ENCODE measurements around the gene FAM153A.
"Not testable (repeated sequence)": the region's sequence is repeated elsewhere in the genome, so short reads cannot be mapped to it uniquely, and the experiment has no call there.

FAM153A gene

DNA sequence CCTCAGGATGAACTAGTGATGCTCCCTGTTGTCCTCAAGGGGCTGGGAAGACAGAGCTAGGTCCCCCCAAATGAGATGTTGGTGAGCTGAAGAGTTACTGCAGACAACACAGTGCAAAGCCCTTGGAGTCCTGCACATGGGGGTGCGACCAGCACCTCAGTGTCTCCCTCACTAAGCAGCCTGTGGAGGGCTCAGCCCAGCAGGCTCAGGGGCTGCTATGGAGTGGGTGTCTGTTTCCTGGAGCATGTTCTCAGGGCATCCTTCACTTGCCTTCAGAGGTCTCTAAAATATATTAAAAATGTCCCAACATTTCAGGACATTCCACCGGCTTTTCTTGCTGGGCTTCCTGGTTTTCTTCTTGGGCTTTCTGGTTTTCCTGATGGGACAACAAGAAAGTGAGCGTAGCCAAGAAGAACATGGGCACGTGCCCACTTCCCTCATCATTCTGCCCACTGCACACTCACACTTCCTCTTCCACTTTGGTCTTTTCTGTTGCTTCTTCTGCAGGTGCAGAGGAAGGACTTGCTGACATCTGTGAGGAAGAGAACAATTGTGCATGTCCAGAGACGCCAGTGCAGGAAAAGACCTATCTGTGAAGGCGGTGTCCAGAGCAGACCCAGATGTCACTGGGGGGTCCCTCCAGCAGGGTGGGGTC lies 58.7 kb downstream of the FAM153A start:
- not testable (repeated sequence) for DNase-seq

DNA sequence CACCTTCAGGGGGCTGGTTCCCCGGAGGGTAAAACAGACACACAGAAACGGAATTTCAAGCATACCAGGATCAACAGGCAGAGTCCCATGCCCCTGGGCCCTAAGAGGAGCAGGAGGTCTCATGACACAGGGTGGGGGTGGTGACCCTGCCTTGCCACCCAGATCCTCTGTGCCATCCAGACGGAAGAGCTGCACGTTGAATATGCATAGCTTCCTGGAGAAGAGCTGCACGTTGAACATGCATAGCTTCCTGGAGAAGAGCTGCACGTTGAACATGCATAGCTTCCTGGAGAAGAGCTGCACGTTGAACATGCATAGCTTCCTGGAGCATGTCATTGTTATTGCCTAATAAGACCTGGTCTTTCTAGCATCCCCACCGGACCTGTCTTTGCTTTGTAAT lies 59.9 kb downstream of the FAM153A start:
- not testable (repeated sequence) for DNase-seq

DNA sequence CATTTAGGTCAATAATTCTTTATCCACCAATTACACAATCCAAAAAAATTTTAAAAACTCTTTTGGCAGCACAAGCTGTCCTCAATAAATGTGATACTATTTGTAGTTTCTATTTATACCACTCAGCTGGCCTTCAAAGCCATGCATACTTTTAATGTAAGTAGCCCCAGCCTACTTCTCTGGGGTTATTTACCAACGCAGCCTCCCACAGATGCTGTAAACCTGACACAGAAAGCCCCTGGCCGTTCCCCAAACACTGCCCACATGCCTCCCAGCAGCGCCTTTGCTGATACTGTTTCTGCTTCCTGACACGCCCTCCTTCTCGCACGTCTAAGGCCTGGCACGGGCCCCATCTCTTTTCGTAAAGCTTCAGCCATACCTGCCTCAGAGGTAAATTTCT lies 62.7 kb downstream of the FAM153A start:
- DNase-seq: not testable (repeated sequence)

DNA sequence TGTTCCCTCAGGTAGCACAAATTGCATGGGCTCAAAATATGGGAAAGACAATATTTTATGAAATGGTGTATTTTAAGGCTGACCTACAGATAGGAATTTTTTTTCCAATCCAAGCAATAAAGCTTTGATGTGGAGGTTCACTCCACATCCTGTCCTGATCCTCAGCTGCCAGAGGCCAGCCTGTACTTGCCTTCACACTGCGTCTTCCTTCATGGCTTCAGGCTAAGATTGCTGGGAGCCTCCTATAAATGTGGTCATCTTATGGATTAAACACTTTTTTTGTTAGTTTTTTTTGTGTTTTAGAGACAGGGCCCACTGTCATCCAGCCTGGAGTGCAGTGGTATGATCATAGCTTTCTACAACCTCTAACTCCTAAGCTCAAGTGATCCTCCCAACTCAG lies 67.3 kb downstream of the FAM153A start:
- DNase-seq: not testable (repeated sequence)

DNA sequence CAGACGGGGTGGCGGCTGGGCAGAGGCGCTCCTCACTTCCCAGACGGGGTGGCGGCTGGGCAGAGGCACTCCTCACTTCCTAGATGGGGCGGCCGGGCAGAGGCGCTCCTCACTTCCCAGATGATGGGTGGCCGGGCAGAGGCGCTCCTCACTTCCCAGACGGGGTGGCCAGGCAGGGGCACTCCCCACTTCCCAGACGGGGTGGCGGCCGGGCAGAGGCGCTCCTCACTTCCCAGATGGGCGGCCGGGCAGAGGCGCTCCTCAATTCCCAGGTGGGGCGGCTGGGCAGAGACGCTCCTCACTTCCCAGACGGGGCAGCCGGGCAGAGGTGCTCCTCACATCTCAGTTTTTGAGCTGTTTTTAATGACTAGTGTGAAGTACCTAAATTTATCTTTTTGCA lies 86.6 kb downstream of the FAM153A start:
- DNase-seq: not testable (repeated sequence)

DNA sequence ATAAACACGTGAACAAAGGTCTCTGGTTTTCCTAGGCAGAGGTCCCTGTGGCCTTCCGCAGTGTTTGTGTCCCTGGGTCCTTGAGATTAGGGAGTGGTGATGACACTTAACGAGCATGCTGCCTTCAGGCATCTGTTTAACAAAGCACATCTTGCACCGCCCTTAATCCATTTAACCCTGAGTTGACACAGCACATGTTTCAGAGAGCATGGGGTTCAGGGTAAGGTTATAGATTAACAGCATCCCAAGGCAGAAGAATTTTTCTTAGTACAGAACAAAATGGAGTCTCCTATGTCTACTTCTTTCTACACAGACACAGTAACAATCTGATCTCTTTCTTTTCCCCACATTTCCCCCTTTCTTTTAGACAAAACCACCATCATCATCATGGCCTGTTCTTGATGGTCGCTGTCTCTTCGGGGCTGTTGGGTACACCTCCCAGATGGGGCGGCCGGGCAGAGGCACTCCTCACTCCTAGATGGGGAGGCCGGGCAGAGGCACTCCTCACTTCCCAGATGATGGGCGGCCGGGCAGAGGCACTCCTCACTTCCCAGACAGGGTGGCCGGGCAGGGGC lies 87.3 kb downstream of the FAM153A start:
- DNase-seq: not testable (repeated sequence)

DNA sequence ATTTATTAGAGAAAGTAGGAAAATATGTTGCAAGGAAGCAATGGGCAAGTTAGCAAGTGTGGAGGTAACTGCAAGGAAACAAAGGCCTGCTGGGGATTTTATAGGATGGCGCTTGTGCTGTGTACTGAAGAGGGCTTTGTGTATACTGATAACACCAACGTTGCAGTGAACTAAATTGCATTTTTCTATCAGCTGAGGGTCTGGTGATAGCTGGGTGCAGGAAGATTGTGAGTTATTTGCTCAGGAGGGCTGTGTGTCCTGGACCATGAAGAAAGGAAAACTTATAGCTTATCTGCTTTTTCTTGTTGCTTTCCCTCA lies 88.2 kb downstream of the FAM153A start:
- DNase-seq: not testable (repeated sequence)

DNA sequence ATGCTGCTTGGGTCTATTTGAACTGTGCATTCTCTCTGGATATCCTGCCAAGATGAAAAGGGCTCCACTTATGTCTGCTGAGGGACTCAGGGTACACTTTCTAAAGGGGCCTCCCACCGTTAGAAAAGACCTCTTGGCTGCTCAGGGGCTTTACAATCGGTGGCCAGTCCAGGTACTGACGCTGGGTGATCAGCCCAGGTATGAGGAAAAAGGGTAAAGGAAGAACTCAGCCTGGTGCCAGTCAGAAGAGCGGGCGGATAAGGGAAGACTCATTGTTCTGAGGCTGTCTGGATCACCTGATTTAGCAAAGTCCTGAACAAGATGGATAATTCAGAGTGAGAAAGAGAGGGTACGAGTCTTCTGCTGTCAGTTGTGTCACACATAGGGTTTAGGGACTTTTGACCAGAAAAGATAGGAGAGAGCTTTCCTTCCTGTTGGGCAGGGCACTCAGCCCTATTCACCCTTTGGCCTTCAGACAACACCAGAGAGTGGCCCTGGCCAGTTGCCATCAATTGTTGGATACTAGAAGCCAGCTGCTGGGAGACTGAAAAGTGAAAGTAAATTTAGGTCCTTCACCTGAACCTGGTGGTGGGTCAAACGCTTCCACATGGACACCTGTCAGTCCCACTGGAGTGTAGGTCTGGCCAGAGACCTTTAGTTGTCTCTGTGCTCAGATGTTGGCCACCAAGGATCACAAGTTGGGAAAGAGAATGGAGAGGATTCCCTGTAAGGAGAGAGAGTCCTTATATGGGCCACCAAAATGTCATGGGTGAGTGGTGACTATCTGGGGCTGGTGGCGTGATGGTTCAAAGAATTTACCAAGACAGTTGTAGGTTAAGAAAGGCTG lies 88.8 kb downstream of the FAM153A start:
- not testable (repeated sequence) for DNase-seq

DNA sequence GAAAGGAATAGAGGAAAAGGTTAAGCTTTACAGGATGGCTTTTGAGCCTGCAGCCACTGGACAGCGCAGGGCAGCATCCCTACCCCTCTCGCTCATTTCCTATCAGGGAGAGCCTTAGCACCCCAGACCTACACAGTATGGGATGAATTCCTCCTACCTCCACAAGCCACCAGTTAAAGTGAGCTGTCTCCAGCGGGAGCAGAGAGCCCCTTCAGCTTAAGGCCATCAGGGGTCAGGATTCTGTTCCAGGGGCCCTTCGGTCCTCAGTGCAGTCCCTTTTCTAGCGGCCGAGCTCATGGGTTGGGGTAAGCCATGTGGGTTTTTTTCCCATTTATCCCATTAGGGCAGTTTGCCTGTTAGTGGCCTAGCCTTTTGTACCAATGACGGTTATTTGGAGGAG lies 89.7 kb downstream of the FAM153A start:
- DNase-seq: not testable (repeated sequence)

DNA sequence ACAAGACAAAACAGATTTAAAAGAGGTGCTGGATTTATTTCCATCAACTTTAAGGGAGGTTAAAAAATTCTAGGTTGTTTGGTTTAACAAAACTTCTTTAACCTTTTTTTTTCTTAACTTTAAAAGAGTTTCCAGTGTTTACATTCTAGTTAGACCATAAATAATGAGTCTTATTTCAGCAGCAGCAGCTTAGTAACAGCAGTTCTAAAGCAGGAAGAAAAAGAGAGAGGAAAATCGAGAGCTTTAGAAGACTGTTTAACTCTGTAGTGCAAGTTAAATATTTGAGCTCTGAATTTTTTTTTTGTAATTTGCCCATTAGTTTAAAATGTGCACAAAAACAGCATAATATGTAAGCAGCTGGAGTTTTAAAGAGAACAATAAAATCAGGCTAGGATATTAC lies 90.2 kb downstream of the FAM153A start:
- DNase-seq: not testable (repeated sequence)

DNA sequence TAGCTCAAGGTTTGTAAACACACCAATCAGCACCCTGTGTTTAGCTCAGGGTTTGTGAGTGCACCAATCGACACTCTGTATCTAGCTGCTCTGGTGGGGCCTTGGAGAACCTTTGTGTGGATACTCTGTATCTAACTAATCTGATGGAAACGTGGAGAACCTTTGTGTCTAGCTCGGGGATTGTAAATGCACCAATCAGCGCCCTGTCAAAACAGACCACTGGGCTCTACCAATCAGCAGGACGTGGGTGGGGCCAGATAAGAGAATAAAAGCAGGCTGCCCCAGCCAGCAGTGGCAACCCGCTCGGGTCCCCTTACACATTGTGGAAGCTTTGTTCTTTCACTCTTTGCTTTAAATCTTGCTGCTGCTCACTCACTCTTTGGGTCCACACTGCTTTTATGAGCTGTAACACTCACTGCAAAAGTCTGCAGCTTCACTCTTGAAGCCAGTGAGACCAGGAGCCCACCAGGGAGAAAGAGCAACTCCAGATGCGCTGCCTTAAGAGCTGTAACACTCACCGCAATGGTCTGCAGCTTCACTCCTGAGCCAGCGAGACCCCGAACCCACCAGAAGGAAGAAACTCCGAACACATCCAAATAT lies 93.6 kb downstream of the FAM153A start:
- DNase-seq: not testable (repeated sequence)

DNA sequence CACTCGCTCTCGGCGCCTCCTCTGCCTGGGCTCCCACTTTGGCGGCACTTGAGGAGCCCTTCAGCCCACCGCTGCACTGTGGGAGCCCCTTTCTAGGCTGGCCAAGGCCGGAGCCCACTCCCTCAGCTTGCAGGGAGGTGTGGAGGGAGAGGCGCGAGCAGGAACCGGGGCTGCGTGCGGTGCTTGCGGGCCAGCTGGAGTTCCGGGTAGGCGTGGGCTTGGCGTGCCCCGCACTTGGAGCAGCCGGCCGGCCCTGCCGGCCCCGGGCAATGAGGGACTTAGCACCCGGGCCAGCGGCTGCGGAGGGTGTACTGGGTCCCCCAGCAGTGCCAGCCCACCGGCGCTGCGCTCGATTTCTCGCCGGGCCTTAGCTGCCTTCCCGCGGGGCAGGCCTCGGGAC lies 94.6 kb downstream of the FAM153A start:
- not testable (repeated sequence) for DNase-seq

DNA sequence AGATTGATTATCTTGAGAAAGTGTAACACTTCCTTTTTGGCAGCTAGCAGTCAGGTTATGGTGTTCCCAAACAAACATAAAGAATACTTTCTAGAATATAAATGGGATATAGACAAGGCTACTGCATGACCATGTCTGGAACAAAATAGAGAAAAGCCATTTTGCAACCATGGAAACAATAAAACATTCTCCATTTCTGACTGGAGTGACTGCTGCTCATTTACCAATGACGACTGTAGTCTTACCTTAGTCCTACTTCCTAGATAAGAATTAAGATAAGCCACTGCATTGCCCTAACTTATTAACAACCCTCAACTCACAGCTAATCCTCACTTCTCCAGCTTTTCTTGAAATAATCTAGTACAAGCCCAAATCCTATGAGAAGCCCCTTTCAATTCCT lies 100.8 kb downstream of the FAM153A start:
- not testable (repeated sequence) for DNase-seq

Measured in NCI-H82 (cell line).